ENCODE measurements around the gene ABI1. TPM values are rescaled to one million over a fixed set of nuclear protein-coding genes. Genes with fewer than 3 reads are reported as not detected.

ABI1 gene
- total RNA-seq, 4 donors from 2014 or later, result 51.4 to 67.1 (median 63.3) TPM

- no peak for DNase-seq
- Histone ChIP-seq H3K9me3 (no peaks in the 10 kb centered on the region), H3K4me3 (no peak overlapping the region), H3K36me3 (peaks cover 0 to 9% (median 0%) of the 10 kb centered on the region in 3 donors), H3K4me1 (peaks cover 16 to 53% (median 22%) of the 10 kb centered on the region in 3 donors), H3K27ac (peak overlapping the region in 2 of 4 donors; percentile 33), H3K27me3 (no peaks in the 10 kb centered on the region)
- intact Hi-C loops (cut with DNase I), result no loop called here
- TF ChIP-seq POLR2A (IDR thresholded peaks at IDR 0.05) (no peak), CTCF (IDR thresholded peaks at IDR 0.05) (no peak)
- 71 to 74% methylated on average over 4 of the region's 4 CpGs for WGBS, 2 donors
Measured at GRCh38 chr10:26804418-26805393, 56.1 kb downstream of the ABI1 start.

DNA sequence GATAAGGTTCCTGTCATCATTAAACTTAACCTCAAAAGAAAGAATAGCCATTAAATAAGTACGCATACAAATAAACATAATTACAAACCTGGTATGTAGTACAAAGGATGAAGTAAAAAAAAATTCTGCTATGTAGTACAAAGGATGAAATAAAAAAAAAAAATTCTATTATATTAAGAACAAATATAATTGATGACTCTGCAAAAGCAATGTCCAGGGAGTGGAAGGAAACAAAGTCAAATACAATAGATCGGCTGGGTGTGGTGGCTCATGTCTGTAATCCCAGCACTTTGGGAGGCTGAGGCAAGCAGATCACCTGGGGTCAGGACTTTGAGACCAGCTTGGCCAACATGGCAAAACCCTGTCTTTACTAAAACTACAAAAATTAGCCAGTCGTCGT lies 56.9 kb downstream of the ABI1 start:
- Histone ChIP-seq H3K27me3 (no peaks in the 10 kb centered on the region), H3K4me3 (no peak overlapping the region), H3K9me3 (no peaks in the 10 kb centered on the region), H3K36me3 (peaks cover 0 to 9% (median 0%) of the 10 kb centered on the region in 3 donors), H3K4me1 (peaks cover 16 to 60% (median 22%) of the 10 kb centered on the region in 3 donors), H3K27ac (peak overlapping the region in 2 of 4 donors; percentile 33)
- WGBS, 2 donors, result 77 to 85% methylated on average over 4 of the region's 4 CpGs
- no peak for DNase-seq
- TF ChIP-seq CTCF (IDR thresholded peaks at IDR 0.05) (no peak), POLR2A (IDR thresholded peaks at IDR 0.05) (no peak)
- intact Hi-C loops (cut with DNase I), result no loop called here

DNA sequence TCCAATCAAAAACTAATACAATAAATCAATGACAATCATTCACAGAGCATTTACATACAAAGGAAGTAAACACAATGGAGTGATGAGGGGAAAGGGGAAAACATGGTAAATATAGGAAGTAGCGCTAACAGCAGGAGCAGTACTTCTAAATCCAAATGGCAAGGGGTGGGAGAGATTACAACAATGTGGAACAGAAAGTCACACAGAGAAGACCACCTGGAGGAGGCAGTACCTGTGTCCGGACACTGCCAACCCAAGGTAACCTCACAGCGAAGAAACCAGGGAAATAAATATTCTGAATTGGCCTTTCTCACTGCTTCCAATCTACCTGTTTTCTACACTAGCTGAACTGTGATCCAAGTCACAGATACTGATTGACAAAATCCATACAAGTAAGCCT lies 58.2 kb downstream of the ABI1 start:
- Histone ChIP-seq H3K36me3 (peaks cover 0 to 5% (median 0%) of the 10 kb centered on the region in 3 donors), H3K4me3 (no peak overlapping the region), H3K27me3 (no peaks in the 10 kb centered on the region), H3K27ac (no peak overlapping the region), H3K9me3 (no peaks in the 10 kb centered on the region), H3K4me1 (peaks cover 16 to 60% (median 22%) of the 10 kb centered on the region in 3 donors)
- DNase-seq, result no peak
- 87 to 96% methylated on average over 3 of the region's 3 CpGs for whole genome bisulfite sequencing, 2 donors
- TF ChIP-seq POLR2A (IDR thresholded peaks at IDR 0.05) (no peak), CTCF (IDR thresholded peaks at IDR 0.05) (no peak)
- intact Hi-C loops (cut with DNase I), result no loop called here

DNA sequence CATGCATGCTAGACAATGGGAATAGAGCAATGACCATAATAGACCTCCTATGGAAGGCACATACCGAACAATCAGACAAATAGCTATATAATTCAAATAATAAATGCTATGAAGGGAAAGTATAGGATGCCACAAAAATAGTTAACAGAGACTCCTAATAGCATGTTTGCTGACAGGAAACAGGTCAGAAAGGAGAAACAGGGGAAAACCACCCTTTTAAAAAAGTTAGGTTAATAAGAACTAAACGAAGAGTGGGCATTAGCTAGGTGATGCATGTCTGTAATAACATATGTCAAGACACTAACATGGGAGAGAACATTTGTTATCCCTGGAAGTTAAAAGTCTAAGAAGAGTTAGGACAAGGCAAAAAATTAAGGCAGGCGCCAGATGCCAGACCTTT lies 58.9 kb downstream of the ABI1 start:
- Histone ChIP-seq H3K4me1 (peaks cover 16 to 60% (median 22%) of the 10 kb centered on the region in 3 donors), H3K27me3 (no peaks in the 10 kb centered on the region), H3K4me3 (no peak overlapping the region), H3K36me3 (no peaks in the 10 kb centered on the region), H3K9me3 (no peaks in the 10 kb centered on the region), H3K27ac (no peak overlapping the region)
- 62 to 80% methylated on average over 3 of the region's 3 CpGs for WGBS, 2 donors
- TF ChIP-seq CTCF (IDR thresholded peaks at IDR 0.05), result no peak
- TF ChIP-seq POLR2A (IDR thresholded peaks at IDR 0.05), result no peak
- DNase-seq, result no peak
- intact Hi-C loops (cut with DNase I), result no loop called here

- Histone ChIP-seq H3K9me3 (no peaks in the 10 kb centered on the region), H3K4me1 (peaks cover 16 to 55% (median 22%) of the 10 kb centered on the region in 3 donors), H3K27ac (no peak overlapping the region), H3K36me3 (no peaks in the 10 kb centered on the region), H3K27me3 (no peaks in the 10 kb centered on the region), H3K4me3 (no peak overlapping the region)
- intact Hi-C loops (cut with DNase I), result no loop called here
- no peak for DNase-seq
- no peak for TF ChIP-seq CTCF (IDR thresholded peaks at IDR 0.05)
- TF ChIP-seq POLR2A (IDR thresholded peaks at IDR 0.05), result no peak
- 77 to 91% methylated on average over 2 to 6 of the region's 8 CpGs for WGBS, 2 donors
Measured at GRCh38 chr10:26801274-26801673, 59.5 kb downstream of the ABI1 start.
